Activated CD4-positive, CD25-positive, alpha-beta regulatory T cell treated with anti-CD3 and anti-CD28 coated beads, Interleukin-2, amount 50 U/mL, for 72 hours (primary cell): ENCODE data around the gene PPP1R9A.

Source experiments
- DNase-seq: peaks from one replicate; pipeline ENCODE4 v3.0.0; 2021

The PPP1R9A gene

DNA sequence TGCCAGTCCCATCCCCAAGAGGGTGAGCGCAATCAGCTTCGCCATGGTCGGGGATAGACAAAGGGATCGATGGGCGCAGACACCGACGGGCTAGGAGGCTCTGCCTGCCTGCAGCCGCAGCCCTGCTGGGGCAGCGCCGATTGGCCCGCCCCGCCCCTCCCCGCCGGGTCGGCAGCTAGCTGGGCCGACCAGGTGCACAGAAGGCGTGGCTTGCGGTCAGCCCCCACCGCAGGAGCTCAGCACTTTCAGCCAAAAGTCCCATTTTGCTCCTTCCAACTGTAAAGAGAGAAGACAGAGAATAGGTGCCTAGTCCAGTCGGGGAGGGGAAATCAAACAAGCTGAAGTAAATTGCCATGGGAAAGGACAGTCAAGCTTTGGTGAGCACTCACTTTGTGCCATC lies 417.0 kb downstream of the PPP1R9A start, which contains the start of gene PON1:
PON1 (minus strand) TSS at position 102 of the 400 bp plus-strand sequence; CDS start at position 45, 57 bp downstream.
- no peak for DNase-seq

- DNase-seq, result no peak
These were observed 420.0 kb downstream of the PPP1R9A start for GRCh38 chr7:95327356-95327755.

DNA sequence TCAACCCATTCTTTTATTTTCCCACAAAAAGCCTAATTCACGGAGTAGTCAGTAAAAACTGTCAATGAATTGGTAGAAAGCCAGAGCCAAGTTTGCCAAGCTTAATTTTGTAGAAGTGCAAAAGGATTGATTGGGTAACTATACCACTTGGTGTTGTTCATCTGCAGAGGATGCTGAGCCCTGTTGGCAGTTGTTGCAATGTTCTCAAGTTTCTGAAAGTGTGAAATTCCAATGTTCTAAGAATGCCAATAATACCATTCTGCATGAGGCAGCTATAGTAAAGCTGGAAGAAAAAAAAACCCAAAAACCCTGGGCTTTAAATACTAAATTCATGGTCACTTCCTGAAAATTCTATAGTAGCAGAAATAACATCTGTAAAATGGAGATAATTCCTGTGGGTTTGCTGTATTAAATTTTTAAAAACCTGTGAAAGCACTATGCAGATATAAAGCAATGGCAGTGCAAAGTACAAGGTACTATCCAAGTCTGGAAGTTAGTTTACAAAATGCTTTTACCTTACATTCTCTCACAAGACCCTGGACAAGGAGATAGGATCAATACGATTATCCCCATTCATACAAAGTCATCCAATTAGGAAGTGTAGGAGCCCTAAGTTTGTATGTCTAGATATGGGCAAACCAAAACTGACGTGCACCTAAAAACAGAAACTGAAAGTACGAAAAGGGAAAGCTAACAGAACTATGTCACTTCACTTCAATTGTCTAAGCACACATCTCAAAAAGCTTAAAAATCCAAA lies 423.0 kb downstream of the PPP1R9A start:
- no peak for DNase-seq

- DNase-seq, result no peak
These were observed 423.6 kb downstream of the PPP1R9A start for GRCh38 chr7:95330961-95331337.

DNA sequence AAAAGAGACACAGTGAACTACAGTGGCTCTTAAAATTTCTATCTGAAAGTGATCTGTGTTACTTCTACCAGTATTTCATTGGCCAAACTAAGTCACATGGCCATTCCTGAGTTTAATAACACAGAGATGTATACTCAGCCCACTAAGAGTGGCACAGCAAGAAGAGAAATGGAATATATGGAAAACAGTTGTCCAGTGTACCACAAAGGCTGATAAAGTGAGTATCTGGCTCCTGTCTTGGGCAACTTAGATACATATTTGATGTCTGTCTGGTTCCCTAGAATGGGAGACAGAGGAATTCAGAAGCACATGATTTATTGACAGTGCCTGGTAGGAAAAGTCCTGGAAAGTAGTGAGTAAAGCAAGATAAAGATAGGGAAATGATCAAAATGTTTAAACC lies 427.1 kb downstream of the PPP1R9A start:
- DNase-seq, result no peak

DNA sequence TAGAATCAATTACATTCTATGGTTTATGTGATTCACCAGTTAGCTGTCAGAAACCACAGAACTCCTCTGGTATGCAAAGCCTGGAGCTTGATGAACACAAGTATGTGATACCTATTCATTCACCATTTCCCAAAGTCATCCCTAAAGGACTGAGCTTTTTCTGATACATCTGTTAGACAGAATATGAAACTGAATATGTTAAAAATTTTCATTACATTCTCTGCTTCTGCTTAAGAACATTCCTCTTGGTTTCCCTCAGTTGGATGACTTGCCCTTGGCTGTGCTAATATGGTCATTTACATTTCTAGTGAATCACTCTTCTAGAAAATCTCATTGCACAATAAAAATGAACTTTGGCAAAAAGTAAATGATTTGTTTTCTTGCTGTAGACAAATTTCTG lies 427.7 kb downstream of the PPP1R9A start:
- DNase-seq, result no peak

GRCh38 chr7:95338832-95339231 lies 431.4 kb downstream of the PPP1R9A start:
- DNase-seq, result no peak

- no peak for DNase-seq
These were observed 433.1 kb downstream of the PPP1R9A start for GRCh38 chr7:95340491-95340890.

DNA sequence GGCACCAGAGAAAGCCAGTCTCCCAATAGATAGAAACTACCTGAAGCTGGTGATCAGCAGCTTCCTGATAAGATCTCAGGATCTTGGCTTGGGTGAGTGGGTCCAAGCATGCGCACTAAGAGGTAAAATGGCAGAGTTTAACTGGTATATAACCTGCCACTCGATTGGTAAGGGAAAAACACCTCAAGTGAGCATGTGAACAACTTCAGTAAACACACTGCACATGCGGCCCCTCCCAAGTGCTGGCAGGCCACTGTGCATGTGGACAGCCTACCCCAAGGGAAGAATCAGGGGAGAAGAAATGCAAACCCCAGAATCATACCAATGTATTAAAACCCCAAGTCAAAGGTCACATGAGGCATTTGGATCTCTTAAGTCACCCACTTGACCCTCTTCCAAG lies 434.6 kb downstream of the PPP1R9A start:
- no peak for DNase-seq

- no peak for DNase-seq
These were observed 435.4 kb downstream of the PPP1R9A start for GRCh38 chr7:95342642-95343307.
